ENCODE results near the gene L3MBTL3. TPM values are rescaled to one million over a fixed set of nuclear protein-coding genes. Genes with fewer than 3 reads are reported as not detected.

The L3MBTL3 gene
- polyA plus RNA-seq, 2 of the 4 experiments (the other 2 are of a cell fraction): 3.0 to 5.9 TPM

GRCh38 chr6:130150906-130151305, 132.5 kb downstream of the L3MBTL3 start:
- TF ChIP-seq HEYL (CRISPR knock-in tag; IDR thresholded peaks at IDR 0.05) (no peak), SREBF2 (IDR thresholded peaks at IDR 0.05) (no peak), ELK1 (IDR thresholded peaks at IDR 0.05; ENCODE audit: low read depth, low read length) (no peak), ATOH8 (CRISPR knock-in tag; IDR thresholded peaks at IDR 0.05; ENCODE audit: low read depth) (no peak), TFCP2L1 (CRISPR knock-in tag; IDR thresholded peaks at IDR 0.05) (no peak), JUNB (IDR thresholded peaks at IDR 0.05) (no peak), CEBPB (IDR thresholded peaks at IDR 0.05) (no peak), HES2 (IDR thresholded peaks at IDR 0.05) (no peak), FOSL2 (IDR thresholded peaks at IDR 0.05) (no peak), FOSL2 (CRISPR knock-in tag; IDR thresholded peaks at IDR 0.05) (no peak), EP300 (IDR thresholded peaks at IDR 0.05) (no peak)
- H3K4me3 ChIP-seq: no peak overlapping the region
- H3K4me1 ChIP-seq: no peaks in the 10 kb centered on the region
- no peak for DNase-seq (ENCODE audit: low read depth in 1 of 2, low spot score in 1 of 2)
- no peak overlapping the region for H3K4me2 ChIP-seq
- H3K27ac ChIP-seq: no peak overlapping the region
- ChIA-PET CTCF (no interaction called here), POLR2A (no interaction called here)
- ATAC-seq: no peak
- WGBS (ENCODE audit: missing lambda C conversion rate): 80% methylated on average over 5 of the region's 8 CpGs
- no peak for FAIRE-seq
- H3K9me3 ChIP-seq: no peaks in the 10 kb centered on the region

- H3K9me3 ChIP-seq: no peaks in the 10 kb centered on the region
- no peak for TF ChIP-seq SMC3 (IDR thresholded peaks at IDR 0.05)
- TF ChIP-seq MAX (IDR thresholded peaks at IDR 0.05): no peak
- no peak for TF ChIP-seq ATOH8 (CRISPR knock-in tag; IDR thresholded peaks at IDR 0.05; ENCODE audit: low read depth)
- no peak for TF ChIP-seq ZSCAN20 (CRISPR knock-in tag; IDR thresholded peaks at IDR 0.05)
- TF ChIP-seq EP300 (IDR thresholded peaks at IDR 0.05): no peak
- TF ChIP-seq TP53 (CRISPR knock-in tag; IDR thresholded peaks at IDR 0.05): no peak
- TF ChIP-seq MAFK (IDR thresholded peaks at IDR 0.05; ENCODE audit: partially characterized antibody): no peak
- TF ChIP-seq GATA3 (IDR thresholded peaks at IDR 0.05; ENCODE audit: borderline replicate concordance): no peak
- TF ChIP-seq POLR2A (IDR thresholded peaks at IDR 0.05; ENCODE audit: low read length): no peak
- no peak for TF ChIP-seq POLR2AphosphoS2 (conservative IDR thresholded peaks at IDR 0.05; ENCODE audit: low read length)
- TF ChIP-seq REST (IDR thresholded peaks at IDR 0.05): no peak
- no peak for TF ChIP-seq CHD2 (IDR thresholded peaks at IDR 0.05; ENCODE audit: low read length, partially characterized antibody)
- no peak for TF ChIP-seq MAZ (IDR thresholded peaks at IDR 0.05; ENCODE audit: borderline replicate concordance, low read depth, low read length)
- H3K4me1 ChIP-seq: no peaks in the 10 kb centered on the region
- WGBS (ENCODE audit: missing lambda C conversion rate): 53% methylated on average over 6 of the region's 6 CpGs
- no peak overlapping the region for H3K4me2 ChIP-seq
- no peak overlapping the region for H3K27ac ChIP-seq
- POLR2A ChIA-PET: no interaction called here
- H3K4me3 ChIP-seq: no peak overlapping the region
- DNase-seq (ENCODE audit: low read depth in 1 of 2, low spot score in 1 of 2): no peak
- CTCF ChIA-PET: no interaction called here
- ATAC-seq: no peak
- no peak for FAIRE-seq
These were observed 134.6 kb downstream of the L3MBTL3 start for GRCh38 chr6:130152908-130153510.

Data from A549 (cell line).